CD4-positive, alpha-beta T cell treated with Interleukin-10 for 1 hour (primary cell): ENCODE data around the gene SEMA3C.

Source experiments
- DNase-seq: peaks from one replicate; pipeline ENCODE4 v3.0.0-alpha.2; 2020

The SEMA3C gene

DNA sequence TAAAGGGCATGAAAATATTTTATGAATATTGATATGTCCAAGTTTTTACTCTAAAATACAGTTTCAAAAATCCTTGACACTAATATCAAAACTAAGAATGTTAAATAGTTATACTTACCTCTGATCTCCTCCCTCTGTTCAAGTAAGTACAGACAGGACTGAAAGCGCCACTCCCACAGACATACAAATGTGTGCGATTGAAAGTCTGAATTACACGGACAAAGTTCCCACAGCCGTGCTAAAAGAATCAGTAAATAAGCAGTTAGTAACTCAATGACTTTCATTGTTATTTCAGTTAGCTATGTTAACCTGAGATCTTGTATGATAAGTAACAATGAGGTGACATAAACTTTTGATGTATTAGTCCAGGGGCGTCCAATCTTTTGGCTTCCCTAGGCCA, 100.7 kb downstream of the SEMA3C start:
- DNase-seq: no peak

DNA sequence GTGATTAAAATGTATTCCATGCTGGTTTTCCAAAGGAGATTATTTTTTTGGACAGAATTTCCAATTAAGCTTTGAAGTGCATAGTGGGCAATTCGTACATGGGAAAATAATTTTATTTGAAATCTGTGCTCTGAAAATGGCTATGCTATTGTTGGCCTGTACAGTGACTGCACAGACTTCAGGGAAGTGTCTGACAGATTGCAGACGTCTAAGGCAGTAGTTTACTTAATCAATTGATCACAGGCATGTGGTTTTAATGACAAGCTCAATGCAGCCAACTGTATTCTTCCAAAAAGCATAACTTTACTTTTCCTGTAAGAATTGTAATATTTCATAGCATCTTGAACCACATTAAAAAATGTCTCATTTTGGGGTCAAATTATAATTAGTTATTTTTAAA, 102.0 kb downstream of the SEMA3C start:
- no peak for DNase-seq

- no peak for DNase-seq
These were observed 103.1 kb downstream of the SEMA3C start for GRCh38 chr7:80815733-80816132.

DNA sequence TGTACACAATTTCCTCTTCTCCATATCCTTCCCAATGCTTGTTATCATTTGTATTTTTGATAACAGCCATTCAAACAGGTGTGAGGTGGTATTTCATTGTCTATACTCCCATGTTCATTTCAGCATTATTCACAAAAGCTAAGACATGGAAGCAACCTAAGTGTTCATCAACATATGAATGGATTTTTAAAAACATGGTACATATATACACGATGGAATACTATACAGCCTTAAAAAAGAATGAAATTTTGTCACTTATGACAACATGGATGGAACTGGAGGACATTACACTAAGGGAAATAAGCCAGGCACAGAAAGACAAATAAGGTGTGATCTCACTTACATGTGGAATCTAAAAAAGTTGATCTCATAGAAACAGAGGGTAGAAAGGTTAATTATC, 109.3 kb downstream of the SEMA3C start:
- DNase-seq: no peak

- no peak for DNase-seq
These were observed 111.5 kb downstream of the SEMA3C start for GRCh38 chr7:80807166-80807900.

GRCh38 chr7:80806663-80807062, 112.2 kb downstream of the SEMA3C start:
- DNase-seq: no peak

DNA sequence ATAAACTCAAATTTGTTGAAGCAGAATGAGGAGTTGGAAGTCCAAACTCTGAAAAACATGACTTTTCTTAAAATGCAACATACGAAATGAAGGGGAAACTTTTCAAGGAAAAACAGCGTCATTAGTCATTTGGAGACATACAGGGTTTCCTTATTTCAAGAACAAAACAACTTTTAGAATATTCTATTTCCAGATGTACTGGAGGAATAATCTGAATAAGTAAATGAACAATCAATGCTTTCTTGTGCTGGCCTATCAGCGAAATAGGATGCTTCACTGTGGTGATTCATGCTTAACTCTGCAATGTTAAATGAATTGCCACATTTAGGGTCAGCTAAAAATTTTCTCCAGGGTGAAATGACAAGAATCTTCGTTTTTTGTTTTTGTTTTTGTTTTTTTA, 114.3 kb downstream of the SEMA3C start:
- DNase-seq: no peak

- no peak for DNase-seq
These were observed 116.3 kb downstream of the SEMA3C start for GRCh38 chr7:80802527-80802926.

DNA sequence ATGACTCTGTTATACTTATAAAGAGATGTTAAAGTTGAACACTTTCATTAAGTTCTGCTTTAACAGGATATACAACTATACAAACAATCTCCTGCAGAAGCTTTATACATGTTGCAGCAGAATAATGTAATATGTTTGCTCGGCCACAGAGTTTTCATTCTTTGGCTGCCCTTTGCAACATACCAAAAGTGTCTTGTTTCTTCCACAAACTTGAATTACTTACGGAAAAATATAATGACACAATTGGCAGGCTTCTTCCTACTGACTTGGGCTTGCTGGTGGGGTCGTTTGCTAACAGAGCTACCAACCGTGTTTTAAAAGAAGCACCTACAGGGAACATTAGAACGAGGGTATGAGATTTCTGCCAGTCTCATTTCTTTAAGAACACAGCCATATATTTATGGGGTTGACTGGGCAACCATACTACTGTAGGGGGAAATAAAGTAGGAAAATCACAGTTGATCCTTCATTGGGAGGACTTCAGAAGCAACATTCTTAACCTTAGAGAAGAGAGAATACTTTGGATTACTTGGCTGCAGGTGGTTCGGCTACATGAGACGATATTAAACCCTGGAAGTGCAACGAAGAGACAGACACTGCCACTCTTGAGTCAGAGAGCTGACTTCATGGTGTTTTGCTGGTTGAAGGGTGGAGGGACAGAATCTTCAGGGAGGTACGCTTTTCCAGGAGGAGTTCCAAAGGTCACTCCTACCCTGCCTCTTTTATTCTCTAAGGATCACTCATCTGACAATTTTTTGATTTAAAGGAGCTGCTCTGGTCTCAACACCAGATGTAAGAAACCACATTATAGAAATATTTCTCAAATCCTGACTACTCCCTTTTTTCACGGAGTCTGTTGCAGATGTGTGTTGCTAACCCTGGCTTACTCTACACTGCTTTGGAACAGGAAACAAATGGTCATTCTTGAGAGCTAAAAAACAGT, 123.9 kb downstream of the SEMA3C start:
- no peak for DNase-seq

GRCh38 chr7:80791509-80791929, 127.3 kb downstream of the SEMA3C start:
- DNase-seq: no peak

DNA sequence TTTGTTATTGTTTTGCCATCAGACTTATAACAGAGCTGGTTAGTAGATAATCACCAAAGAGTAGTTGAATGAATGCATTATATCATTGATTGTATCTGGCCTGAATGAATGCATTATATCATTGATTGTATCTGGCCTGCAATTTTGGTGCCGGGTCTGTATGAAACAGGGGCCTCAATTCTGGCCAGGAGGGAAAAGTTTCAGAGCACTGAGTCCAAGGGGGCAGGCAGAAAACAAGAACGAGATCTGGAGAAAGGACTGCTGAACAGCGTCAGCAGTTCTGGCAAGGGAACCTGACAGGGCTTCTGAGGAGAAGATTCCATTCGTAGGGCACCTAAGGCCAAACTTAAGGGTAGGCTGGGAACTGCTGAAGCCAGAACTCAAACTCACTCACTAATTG, 128.0 kb downstream of the SEMA3C start:
- DNase-seq: no peak

DNA sequence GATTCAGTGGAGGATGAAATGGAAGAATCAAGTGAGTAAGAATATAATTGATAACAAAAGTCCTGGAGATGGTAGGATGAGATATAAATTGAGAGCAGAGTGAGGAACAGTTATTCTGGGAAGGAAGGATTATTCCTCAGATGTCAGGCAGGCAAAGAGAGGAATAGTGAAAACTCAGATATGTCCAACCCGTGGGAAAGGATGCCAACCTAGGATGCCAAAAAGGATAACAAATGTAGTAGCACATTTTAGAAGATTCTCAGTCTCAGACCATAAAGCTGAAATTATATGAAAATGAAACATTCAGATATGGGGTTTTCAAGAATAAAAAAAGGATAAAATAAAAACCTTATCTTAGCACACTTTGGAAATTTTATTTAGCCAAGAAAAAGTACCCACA, 131.1 kb downstream of the SEMA3C start:
- no peak for DNase-seq

DNA sequence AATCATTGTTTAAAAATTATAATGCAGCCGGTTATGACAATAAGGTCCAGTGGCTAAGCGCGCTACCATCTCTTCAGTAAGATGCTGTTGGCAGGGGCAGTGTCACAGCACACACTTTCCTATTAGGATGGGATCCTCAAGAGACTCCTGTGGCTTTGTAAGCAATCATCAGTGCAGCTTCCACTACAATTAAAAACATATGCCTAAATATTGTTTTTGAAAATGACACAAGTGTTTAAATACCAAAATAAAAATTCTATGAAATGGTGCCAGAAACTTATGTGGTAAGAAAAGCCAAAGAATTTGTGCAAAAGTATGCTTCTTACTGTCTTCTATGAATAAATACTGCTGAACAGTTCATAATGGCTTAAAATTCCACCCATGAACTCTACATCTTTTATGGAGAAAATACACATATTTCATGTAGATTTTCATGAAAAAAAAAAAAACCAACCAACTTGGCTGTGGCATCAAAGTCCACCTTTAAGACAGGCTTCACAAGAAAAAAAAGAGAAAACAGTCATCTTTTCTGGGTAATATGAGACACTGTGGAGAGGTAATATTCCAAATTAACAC, 132.8 kb downstream of the SEMA3C start:
- no peak for DNase-seq

DNA sequence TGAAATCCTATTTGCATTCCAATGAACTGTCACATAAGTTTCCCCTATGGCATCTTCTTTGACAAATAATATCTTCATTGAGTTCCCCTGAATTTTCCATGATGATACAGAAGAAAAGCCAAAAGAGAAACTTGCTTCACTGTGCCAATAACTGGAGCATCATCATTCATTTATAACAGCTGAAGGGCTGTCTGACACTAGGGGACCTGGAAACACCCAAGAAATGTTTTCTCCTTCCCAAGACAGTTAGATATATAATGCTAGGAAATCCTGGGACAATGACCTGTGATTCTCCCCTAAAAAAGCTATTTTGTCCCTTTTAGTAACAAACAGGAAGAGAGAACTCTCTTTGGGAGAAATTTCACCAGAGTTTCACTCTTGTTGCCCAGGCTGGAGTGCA, 133.6 kb downstream of the SEMA3C start:
- DNase-seq: no peak

DNA sequence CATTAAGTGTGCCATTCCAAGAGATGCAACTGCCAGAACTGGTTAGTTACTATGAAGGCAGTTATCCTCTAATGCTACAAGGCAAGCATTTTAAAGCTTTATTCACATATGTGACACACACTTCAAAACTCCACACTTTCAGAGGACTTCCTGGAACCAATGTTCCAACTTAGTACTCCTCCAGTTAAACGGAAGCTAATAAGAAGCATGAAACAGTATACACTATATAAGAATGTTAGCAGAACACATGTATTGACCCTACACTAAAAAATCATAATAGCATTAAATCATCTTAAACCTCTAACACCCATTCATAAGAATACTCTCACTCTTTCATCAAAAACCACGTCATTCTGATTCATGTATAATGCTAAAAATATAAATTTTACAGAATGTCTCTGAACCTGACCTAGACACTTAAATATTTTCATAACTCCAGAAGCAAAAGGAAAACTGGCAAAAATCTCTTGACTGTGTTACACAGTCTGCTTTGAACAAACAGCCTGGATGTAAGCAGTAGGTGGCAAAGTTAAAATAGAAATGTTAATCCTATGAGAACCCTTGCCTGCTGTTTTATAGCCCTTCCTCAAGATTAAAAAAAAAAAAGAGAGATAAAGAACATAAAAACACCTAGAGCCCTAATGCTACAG, 135.0 kb downstream of the SEMA3C start:
- DNase-seq: no peak

GRCh38 chr7:80783186-80783677, 135.6 kb downstream of the SEMA3C start:
- DNase-seq: no peak

DNA sequence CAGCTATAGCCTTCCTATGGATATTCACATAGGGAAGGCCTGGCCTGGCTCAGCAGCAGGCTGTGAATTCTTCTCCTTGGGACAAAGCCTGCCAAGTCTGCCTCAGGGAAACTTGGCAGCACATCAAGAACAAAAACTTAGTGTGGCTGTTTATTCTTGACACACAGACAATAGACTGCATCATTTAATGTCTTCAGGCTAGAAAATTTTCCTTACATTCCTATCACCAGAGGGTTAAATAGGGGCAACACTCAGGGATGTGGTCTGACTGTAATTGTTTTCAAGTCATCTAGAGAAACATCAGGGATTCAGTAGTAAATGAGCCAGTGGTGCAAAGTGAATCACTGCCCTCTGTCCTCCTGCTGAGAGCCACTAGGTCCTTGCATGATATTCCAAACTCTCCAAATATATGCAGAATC, 137.3 kb downstream of the SEMA3C start:
- DNase-seq: no peak

DNA sequence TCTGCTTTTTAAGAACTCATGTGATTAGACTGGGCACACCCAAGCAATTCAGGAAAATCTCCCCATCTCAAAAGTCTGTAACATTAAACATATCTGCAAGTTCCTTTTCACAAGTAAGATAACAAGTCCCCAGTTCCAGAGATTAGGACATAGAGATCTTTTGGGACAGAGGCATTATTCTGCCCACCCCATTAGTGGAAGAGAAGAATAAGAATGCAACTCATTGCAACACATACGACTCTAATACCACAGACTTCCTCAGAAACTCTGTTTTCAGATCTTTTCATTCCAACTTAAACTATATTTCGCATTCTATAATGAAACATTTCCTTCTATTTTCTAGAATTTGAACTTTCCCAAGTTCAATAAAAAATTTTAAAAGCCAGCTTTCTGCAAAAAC, 137.7 kb downstream of the SEMA3C start:
- no peak for DNase-seq

DNA sequence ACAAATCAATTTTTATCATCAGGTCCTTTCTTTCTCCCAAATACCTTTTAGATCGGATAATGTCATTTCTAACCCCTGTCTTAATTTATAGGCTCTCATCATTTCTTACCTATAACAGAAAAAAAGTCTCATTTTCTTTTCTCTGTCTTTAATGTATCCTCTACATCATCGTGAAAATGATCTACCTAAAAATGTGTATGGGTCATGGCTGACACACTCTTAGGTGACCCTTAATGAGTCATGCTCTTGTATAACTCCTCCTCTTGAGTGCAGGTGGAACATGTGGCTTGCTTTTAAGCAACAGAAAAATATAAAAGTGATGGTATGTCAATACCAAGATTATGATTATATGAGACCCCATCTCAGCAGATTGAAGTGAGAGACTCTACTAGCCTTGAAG, 139.4 kb downstream of the SEMA3C start:
- no peak for DNase-seq

DNA sequence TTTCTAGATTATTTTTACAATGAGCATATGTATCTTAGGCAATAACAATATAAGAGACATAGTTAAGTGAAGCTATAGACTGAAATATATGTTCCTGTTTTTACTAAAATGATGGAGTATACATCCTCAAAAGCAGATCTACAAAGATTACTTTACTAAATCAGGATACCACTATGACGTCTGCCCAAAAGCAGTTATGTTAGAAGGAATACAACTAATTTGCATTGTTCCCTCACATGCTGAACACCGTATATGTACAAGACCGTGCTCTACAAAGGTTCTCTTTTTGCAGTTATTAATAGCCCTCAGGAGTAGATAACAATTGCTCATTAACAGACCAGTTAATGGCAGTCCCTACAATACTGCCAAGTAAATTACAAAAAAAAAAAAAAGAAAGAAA, 143.0 kb downstream of the SEMA3C start:
- no peak for DNase-seq

DNA sequence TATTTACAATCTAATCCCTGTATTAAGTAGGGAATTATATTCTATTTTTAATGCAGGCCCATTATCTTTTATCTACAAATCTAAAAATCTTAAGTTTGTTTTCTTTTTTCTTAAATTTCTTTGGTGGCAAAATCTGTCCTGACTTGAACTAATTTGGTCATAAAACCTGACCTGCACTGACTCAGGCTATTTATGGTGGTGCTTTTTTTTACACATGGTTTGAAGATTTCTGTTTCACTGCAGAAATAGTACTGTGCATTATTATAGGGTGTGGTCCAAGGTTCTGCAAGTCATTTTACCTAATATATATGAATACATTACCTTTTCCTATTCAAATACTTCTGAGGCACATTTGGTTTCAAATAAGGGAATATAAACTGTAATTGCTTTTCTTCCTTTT, 143.4 kb downstream of the SEMA3C start:
- no peak for DNase-seq

- DNase-seq: no peak
These were observed 144.0 kb downstream of the SEMA3C start for GRCh38 chr7:80774843-80775242.
